NB4 (cell line): ENCODE data around the gene FAM50B.

Source experiments
- CTCF ChIP-seq: IDR thresholded peaks from one replicate; pipeline ENCODE4 v1.5.1; 2012; ENCODE audit warnings: low read depth, low read length
- MYC ChIP-seq: IDR thresholded peaks from 2 replicates; pipeline ENCODE4 v1.6.1; 2011; ENCODE audit warnings: low read depth, low read length

DNA sequence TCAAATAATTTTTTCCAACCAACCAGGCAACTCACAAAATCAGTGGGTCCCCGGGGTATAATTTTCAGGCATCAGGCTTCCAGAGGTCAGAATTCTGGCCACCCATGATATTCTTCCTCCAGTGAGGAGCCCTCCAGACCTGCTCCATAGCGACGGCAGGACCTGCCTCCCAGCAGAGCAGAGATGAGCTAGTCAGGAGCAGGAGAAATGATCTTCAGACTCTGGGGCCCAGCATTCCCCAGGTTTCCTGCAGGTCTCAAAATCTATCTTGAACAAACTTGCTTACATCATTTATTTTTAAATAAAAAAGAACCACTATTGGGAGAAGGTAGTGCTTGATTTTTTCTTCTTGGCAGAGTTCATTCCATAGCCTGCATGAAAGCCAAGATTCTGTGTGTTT lies 44.7 kb downstream of the FAM50B start:
- TF ChIP-seq CTCF (no peak), MYC (no peak)
